CD1c-positive myeloid dendritic cell (primary cell): ENCODE results near the gene CYS1.
"Not testable (repeated sequence)": the region's sequence is repeated elsewhere in the genome, so short reads cannot be mapped to it uniquely, and the experiment has no call there.

Experiments
- DNase-seq: peaks from one replicate; pipeline ENCODE4 v3.0.0-alpha.2; 2016; ENCODE audit errors: extremely low spot score

CYS1 gene

GRCh38 chr2:10091889-10092244, 11.7 kb upstream of the CYS1 start:
- DNase-seq, result not testable (repeated sequence)

GRCh38 chr2:10091182-10091888, 11.1 kb upstream of the CYS1 start:
- DNase-seq, result no peak

DNA sequence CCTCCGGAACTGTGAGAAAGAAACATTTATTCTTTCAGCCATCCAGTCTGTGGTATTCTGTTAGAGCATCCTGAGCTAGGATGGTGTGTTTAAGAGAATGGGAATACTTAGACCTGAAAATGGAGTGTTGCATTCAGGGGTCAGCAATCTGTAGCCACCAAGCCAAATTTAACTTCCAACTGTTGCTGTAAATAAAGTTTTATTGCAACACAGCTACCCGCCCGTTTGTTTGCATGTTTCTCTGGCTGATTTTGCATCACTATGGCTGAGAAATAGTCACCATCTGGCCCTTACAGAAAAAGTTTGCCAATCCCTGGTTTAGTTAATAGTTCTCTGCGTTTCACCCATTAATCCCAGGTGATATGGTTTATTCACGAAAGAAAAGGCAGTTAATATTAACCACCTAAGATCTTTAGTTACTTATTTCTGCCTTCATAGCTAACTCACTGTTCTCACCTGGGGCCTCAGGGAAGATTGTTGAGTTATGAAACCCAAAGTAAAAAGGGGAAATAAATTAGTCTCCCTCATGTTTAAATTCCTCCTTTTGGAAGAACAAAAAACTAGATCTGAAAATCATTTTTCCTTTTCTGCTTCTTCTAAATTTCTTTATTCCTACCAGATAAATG, 9.5 kb upstream of the CYS1 start:
- DNase-seq, result no peak

GRCh38 chr2:10087360-10087759, 7.1 kb upstream of the CYS1 start:
- no peak for DNase-seq

DNA sequence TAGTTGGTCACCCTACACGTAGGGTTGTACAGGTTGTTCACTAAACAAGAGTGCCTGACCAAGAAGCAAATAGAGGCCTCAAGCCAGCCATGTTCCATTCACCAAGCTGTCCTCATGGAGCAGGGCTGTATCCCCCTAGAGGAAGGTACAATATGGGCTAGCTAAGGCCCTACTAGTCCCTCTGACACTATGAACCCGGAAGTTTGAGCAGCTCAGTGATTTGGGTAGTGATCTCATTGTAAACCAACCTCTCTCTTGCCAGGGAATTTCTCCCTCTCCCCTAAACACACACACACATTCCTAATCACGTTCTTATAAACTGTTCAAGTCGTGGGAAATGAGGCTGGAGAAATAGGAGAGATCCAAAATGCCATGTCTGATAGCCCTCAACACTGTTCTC, 6.7 kb upstream of the CYS1 start:
- no peak for DNase-seq

GRCh38 chr2:10085668-10086059, 5.5 kb upstream of the CYS1 start:
- no peak for DNase-seq

- no peak for DNase-seq
These were observed 4.9 kb upstream of the CYS1 start for GRCh38 chr2:10085043-10085667.

- DNase-seq, result no peak
These were observed 4.1 kb upstream of the CYS1 start for GRCh38 chr2:10084223-10084865.

DNA sequence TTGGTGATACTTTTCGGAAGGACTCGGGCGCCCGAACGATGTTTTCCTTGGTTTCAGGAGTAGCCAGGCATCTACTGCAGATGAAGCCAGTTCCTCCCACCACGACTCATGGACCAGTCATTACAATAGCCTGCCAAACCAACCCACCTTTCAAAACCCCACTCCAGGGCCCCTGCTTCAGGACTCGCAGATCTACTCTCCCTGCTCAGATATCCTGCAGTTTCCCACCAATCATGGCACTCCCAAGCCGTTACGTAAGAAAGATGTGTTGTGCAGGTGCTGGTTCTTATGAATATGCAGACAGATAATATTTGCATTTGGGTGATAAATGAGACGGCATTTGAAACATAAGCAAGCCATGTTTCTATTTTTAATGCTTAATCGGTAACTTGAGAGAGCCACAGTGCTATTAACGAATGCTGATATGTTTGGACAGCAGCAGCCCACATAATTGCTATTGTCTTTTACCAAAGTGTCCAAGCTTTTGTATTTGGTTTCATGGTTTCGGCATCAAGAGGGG, 3.5 kb upstream of the CYS1 start:
- DNase-seq, result no peak

- no peak for DNase-seq
These were observed 2.8 kb upstream of the CYS1 start for GRCh38 chr2:10083046-10083445.

DNA sequence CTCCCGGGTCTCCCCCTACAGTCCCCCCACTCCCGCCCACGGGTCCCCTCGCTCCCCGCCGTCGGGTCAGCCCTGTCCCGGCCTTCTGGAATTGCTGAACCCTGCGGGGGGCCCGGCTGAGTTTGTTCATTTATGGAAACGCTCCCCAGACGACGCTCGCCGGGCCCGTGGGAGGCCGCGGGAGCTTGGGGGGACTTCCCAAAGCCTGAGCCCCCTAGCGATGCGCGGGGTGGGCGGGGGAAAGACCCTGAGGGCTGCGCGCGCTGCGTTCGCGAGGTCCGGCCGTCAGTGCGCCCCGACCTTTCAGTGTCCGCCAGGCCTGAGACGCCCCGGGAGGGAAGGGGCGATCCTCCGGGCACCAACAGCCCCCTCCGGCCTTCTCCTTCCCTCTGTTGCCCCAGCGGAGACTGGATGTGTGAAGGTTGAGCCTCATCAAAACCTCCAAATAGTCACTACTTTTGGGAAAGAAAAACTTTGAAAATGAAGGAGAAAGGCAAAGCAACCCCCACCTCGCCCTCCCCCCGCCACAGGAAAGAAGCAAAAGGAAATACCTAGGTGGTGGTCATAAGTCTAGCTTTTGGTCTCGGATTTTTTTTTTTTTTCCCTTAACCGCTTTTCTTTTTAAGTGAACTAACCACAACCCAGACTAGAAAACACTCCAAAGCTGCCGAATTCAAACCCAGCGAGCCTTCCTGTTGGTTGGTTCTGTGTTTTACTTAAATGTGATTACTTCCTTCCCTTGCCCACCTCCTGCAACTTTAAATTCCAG, 509 bp upstream of the CYS1 start:
- DNase-seq, result peak; percentile 10

DNA sequence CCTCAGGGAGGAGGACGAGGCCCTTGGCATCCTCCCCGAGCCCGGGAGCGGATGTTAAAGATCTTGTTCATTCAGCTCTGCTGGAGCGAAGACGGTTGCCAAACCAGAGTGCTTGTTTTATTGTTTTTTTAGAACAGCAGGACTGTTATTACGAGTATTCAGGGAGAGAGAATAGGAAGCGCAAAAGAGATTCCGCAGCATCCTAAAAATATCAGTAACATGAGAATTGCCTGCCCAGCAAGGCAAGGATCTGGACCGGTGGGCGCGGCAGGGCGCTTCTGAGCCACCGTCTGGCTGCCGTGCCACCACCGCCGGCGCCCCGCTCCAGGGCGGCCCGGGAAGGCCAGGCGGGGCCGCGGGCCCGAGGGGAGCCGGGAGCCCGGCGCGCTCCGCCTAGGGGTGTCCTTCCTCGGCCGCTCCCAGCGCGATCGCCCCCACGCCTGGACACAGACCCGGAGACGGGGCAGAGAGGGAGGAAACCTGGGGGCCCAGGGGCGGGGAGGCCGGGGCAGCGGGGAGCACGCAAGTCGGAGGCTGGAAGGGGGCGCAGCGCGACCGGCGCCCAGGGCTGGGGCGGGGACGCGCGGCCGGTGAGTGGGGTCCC, 843 bp downstream of the CYS1 start:
- no peak for DNase-seq

GRCh38 chr2:10078704-10079265, 1.4 kb downstream of the CYS1 start:
- no peak for DNase-seq

DNA sequence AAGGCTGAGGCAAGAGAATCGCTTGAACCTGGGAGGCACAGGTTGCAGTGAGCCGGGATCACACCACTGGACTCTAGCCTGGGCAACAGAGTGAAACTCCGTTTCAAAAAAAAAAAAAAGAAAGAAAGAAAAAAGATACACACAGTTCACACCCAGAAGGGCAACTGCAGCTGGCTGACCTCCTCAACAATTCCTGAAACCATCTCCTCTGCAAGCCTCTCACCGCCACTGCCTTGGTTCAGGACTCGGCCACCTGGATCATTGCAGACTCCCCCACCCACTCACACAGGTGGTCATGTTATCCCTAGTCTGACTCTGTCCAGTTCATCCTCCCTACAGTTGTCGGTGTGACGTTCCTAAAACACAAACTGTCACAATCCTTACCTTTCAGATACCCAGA, 2.2 kb downstream of the CYS1 start:
- no peak for DNase-seq

DNA sequence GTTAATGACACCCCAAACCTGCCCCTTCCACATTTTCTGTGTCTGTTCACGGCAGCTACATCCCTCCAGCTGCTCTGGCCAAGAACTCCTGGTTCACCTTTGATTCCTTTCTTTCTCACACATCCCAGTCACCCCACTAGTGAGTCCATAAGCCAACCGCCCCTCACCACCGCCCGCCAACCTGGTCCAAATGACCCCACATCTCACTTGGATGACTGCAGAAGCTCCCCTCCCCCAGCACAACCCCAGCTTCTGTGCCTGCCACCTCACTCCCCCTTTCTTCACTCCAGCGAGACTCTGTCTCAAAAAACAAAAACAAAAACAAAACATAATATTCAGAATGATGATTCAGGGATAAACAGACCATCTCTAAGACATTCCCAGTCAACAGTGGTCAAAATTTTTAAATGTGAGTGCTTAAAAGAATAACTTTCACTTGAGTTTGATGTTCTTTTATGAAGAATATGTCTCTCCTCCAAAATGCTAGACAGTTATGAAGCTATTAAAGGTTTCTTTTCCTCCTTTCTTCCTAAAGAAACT, 3.2 kb downstream of the CYS1 start:
- DNase-seq, result no peak

GRCh38 chr2:10076511-10076910, 3.7 kb downstream of the CYS1 start:
- DNase-seq, result no peak

GRCh38 chr2:10075571-10076209, 4.5 kb downstream of the CYS1 start:
- DNase-seq, result no peak

GRCh38 chr2:10075101-10075500, 5.1 kb downstream of the CYS1 start:
- DNase-seq, result no peak

DNA sequence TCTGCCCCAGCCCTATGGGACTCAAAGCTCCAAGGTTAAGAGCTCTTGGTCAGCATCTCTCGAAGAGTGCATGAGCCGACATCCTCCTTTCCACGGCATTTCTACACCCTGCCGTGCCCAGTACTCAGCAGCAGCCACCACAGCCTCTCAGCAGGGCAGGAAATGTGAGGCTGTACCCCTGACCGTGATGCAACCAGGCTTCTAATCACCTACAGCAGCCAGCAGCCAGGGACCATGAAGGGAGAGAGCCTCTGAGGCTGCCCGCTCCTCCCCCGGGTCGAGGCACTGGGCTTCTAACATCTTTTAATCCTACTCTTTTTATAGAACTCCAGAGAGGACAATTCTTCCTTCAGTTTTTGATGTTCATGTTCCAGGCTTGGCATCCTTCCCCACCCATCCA, 6.5 kb downstream of the CYS1 start:
- DNase-seq, result no peak
